RCC 7860 (cell line): ENCODE results near the gene VTN.

Source experiments
- DNase-seq: peaks from one replicate; pipeline ENCODE4 v3.0.0-alpha.2; 2015; ENCODE audit warnings: low spot score
- FAIRE-seq: peaks from 2 replicates; lab custom pipeline; 2012; peaks lifted over from hg19 to GRCh38; lab: Jason Lieb, UNC

VTN gene

DNA sequence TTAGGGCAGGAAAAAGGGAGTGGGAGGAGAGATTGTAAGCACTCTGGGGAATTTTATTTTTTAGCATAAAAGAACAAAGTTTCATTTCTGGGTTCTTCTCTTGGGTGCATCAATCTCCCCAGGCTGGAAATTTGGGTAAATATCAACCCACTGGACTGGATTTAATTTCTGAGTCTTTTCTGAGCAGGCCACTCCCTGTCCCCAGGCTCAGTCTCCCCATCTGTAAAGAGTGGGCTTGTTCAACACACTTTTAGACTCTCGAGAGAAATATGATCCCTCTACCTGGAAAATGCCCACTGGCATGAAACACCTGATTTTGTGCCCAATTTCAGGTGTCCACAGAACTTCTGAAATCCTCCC lies 617 bp upstream of the VTN start:
- FAIRE-seq, result no peak
- DNase-seq, result no peak

DNA sequence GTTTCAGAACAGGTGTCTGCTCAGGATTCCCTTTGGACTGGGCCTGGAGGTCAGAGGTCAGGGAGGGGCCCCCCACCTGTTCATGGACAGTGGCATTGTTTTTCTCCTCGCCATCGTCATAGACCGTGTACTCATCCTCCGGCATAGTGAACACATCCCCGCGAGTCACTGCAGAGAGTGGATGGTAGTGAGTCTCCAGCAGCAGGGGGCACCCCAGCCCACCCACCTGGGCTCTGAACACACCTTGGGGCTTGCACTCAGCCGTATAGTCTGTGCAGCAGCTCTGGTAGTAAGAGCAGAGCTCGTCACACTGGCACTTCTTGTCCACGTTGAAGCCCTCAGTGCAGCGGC lies 448 bp downstream of the VTN start:
- DNase-seq, result no peak
- no peak for FAIRE-seq

GRCh38 chr17:28368915-28369683 lies 1.0 kb downstream of the VTN start:
- DNase-seq (no peak), FAIRE-seq (no peak)

- DNase-seq, result no peak
- FAIRE-seq, result no peak
These were observed 1.7 kb downstream of the VTN start for GRCh38 chr17:28368306-28368831.

- FAIRE-seq, result no peak
These were observed 2.3 kb downstream of the VTN start for GRCh38 chr17:28367641-28368305.

DNA sequence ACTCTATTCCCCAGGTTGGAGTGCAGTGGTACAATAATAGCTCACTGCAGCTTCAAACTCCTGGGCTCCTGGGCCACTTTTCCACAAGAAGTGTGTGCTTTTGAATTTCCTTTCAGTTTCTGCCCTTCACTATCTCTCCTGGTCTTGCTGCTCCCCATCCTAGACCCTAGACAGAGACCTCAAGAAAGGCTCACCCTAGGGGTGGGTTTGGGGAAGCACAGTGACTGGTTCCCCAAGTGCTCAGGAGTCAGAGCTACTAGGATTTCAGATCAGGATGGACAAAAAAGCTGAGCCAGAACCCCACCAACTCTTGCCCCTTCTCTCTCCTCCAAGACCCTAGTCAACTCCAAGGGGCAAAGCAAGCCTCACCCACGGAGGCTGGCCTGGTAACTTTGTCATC lies 3.5 kb downstream of the VTN start:
- FAIRE-seq (no peak), DNase-seq (no peak)

More at GRCh38 chr17:28367641-28368305, 2.3 kb downstream of the VTN start:
- no peak for DNase-seq

- DNase-seq (no peak), FAIRE-seq (no peak)
These were observed 4.6 kb downstream of the VTN start for GRCh38 chr17:28365487-28365886.

DNA sequence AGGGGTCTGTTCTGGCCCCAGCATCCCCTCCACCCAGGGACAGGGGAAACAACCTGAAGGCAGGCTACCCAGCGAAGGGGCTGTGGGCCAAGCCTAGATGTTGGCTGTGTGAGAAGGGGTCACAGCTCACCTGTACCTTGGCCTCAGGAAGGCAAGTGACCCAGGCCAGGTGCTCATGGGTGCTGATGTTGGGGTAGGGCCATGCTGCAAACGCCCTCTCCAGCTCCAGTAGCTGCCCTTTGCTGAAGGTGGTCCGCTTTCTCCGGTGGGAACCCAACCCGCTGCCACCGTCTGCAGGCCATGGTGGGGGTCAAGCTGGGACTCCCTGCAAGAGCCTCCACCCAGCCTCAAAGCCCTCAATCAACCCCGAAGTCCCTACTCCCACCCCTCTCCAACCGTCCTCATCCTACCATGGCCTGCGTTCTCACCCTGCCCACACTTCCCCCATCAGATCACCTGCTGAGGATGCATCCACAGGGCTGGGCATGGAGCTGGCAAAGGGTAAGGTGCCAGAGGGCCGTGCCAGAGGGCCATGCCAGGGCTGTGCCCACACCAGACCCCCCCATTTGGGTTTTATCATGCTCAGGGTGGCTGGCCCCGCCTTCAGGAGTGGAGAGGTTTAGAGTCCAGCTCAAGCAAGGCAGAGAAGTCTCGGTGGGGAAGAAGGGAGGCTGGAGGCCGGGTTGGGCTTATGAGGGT lies 5.3 kb downstream of the VTN start, which contains the start of gene SEBOX:
TSS of gene SEBOX (minus strand) at position 535 of the 699 bp plus-strand sequence. CDS start at position 487, 48 bp downstream.
- DNase-seq, result no peak
- no peak for FAIRE-seq

DNA sequence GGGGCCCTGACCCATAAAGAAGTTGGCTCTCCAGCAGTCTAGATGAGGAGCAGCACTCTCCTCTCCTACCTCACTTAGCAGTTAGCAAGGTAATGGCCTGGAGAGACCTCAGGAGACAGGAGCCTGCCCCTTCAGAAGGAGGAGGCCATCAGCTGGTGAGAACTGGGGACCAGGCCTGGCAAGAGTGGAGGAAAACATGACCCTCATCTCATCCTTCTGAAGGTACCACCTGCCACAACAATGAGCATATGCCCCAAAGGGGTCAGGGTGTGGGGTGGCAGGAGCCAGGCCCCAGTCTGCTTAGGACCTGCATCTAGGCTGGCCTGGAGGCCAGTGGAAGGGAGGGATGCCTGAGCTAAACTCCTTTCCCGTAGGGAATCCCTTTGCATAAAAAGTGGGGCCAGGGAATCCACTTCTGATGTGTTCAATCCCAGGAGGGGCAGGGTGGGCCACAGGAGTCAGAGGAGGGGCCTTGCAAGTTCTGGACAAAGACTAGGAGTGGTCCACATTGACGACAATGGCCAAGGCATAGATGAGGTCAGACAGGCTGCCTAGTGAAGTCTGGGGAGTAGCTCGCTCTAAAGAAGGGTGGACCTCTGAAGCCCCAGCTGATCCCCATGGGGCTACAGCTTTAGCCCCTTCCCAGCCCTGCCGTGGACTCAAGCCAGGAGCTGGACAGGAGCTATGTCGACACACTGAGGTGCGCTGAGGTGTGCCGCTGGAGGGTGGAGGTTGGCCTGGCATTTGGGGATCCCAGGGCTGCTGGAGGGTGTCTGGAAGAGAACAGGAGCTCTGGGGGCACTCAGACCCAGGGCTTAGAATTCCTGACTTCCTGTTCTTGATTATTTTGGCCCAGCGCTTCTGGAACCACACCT lies 6.1 kb downstream of the VTN start:
- FAIRE-seq (no peak), DNase-seq (no peak)

DNA sequence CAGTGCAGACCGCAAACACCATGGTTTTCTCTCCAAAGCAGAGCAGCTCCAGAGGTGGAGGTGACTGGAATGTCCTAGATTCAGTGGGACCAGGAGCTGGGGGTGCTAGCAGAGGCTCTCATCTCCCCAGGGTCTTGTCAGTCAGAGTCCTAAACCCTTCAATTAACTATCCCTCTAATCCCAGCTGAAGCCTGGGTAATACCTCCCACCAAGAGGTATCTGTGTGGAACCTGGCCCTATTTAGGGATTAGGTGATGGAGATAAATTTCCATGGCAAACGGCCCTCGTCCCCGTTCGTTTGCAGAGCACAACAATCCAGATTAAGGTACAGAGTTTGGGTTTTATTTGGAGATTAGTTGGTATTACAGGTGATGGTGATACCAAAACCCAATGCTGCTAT lies 6.9 kb downstream of the VTN start:
- DNase-seq (no peak), FAIRE-seq (no peak)

- FAIRE-seq (no peak), DNase-seq (no peak)
These were observed 12.3 kb downstream of the VTN start for GRCh38 chr17:28357901-28358197.

GRCh38 chr17:28357061-28357900 lies 12.8 kb downstream of the VTN start, which contains the start of gene POLDIP2:
POLDIP2 (minus strand) TSS chr17:28357527; CDS start chr17:28357448, 79 bp downstream.
- DNase-seq (peak; percentile 80), FAIRE-seq (no peak)

DNA sequence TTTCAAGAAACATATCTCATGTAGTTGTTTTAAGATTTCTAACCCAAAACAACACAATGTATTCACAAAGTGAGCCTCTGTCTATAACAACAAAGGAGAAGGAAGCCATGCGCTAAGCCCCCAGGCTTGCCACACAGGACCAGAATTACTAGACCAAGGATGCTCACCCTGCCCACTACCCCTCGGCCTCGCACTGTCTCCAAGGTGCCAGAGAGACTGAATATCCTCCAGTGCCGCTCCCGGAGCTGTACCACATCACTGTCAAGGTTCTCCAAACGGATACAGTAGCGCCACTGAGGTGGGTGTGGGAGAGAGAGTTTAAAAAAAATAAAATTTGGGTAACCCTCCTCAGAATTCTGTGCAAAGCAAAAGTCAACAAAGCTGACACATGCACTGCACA lies 19.8 kb downstream of the VTN start:
- DNase-seq (no peak), FAIRE-seq (no peak)

- FAIRE-seq (no peak), DNase-seq (no peak)
These were observed 21.1 kb downstream of the VTN start for GRCh38 chr17:28348979-28349378.

- peak; percentile 93 for FAIRE-seq
- DNase-seq, result peak; percentile 92
These were observed 22.7 kb downstream of the VTN start for GRCh38 chr17:28347261-28347891.

DNA sequence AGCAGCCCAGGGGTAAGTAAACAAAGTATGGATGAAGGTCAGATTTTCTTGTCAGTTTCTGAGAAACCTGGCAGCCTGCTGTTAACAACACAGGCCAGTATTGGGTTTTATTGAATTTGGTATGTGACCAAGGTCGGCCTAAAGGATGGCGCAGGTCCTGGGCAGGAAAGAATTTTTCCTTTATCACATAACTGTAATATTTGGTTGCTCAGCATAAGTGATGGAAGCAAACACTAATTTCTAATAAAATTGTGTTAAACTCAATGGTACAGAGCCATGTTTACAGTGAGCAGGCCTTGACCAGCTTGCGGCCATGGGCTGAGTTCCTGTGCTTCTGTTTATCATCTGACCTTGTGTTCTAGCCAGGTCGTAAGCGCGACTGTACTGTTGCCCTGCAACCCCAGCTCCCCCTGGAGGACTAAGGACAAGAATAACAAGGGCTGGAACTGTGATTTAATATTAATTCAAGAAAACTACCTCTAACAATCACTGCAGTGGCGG lies 23.3 kb downstream of the VTN start:
- FAIRE-seq, result no peak
- no peak for DNase-seq

DNA sequence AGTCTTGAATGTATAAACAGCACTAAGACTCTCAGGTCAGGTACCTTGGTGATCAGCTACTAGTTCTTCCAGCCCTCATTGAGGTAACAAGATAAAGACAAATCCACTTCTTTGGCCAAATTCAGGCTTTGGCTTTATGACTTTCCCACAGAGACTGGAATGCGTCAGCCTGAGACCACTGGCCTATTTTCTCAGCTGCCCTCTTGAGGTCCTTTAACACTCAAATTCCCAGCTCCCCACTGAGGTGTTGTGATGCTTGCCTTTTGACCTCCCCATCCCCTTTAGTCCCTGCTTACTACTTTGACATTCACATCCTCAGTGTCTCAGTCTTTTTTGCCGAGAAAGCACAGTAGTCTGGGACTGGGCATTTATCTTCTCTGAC lies 23.9 kb downstream of the VTN start:
- DNase-seq (no peak), FAIRE-seq (no peak)

DNA sequence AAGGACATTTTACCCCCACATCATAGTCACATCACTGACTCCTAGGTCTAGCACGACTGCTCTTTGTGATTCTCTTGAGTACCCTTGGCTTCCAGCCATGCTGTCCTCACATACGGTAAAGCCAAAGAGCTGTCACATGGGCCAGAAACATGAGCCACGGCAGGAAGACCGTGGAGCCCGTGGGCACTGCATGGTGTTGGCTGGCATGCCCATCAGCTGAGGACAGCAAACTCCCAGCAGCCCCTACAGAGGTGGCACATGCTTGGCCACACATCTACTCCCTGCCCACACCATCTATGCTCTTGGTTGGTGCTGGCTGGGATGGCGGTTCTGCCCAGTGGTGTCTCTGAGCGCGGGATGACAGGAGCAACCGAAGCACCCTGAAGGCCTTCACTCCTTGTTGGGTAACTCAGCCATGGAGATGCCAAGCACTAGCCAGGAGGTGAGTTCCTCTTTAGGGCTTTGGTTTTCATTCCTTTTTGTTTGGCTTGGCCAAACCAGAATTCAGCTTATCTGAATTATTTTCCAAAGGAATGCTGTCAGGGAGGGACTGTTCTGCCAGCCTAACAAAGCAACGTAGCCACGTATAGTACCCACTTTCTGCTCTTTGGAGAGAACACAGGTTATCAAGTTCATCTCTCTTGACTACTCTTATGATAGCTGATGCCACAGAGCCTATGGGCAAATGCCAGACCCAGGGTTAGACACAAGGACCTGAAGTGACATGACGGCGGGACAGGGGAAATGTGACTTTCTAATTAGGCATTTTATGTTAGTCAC lies 24.5 kb downstream of the VTN start:
- DNase-seq (peak; percentile 9), FAIRE-seq (no peak)
